Liver (tissue), 9 donors: ENCODE results near the gene RAD51B. TPM values are rescaled to one million over a fixed set of nuclear protein-coding genes. Genes with fewer than 3 reads are reported as not detected.

Source experiments
- DNase-seq: peaks from one replicate; pipeline ENCODE4 v3.0.0-alpha.2; 2017; ENCODE audit warnings: low spot score
- H3K27ac ChIP-seq, 2 donors: one replicate each; pipeline ENCODE4 v1.7.0; 2013; ENCODE audit warnings: inconsistent platforms in 2 of 2, low read length in 2 of 2, control low read depth in 1 of 2, low read depth in 1 of 2, mild to moderate bottlenecking in 1 of 2
- H3K27me3 ChIP-seq, 4 donors: one replicate each; pipeline versions ENCODE4 v1.6.1 to v1.7.0; 2013; ENCODE audit warnings: low read length in 3 of 4, inconsistent platforms in 1 of 4, mild to moderate bottlenecking in 1 of 4, moderate library complexity in 1 of 4; ENCODE audit not compliant: control insufficient read depth in 4 of 4, insufficient read depth in 4 of 4
- H3K36me3 ChIP-seq, 4 donors: one replicate each; pipeline versions ENCODE4 v1.6.1 to v1.7.0; 2013; ENCODE audit warnings: low read length in 3 of 4, mild to moderate bottlenecking in 3 of 4, low read depth in 1 of 4, moderate library complexity in 1 of 4; ENCODE audit not compliant: control insufficient read depth in 4 of 4, insufficient read depth in 3 of 4
- H3K4me1 ChIP-seq, 4 donors: one replicate each; pipeline versions ENCODE4 v1.6.1 to v1.7.0; 2013; ENCODE audit warnings: low read length in 3 of 4, mild to moderate bottlenecking in 3 of 4, moderate library complexity in 1 of 4; ENCODE audit not compliant: control insufficient read depth in 4 of 4, insufficient read depth in 4 of 4
- H3K4me3 ChIP-seq, 3 donors: one replicate each; pipeline versions ENCODE4 v1.6.1 to v1.7.0; 2013; ENCODE audit warnings: low read length in 3 of 3, control low read depth in 1 of 3, low read depth in 1 of 3, mild to moderate bottlenecking in 1 of 3
- H3K9ac ChIP-seq, 2 donors: one replicate each; pipeline ENCODE4 v1.7.0; 2013; ENCODE audit warnings: low read length in 2 of 2, mild to moderate bottlenecking in 2 of 2, moderate library complexity in 2 of 2, control low read depth in 1 of 2, low read depth in 1 of 2
- H3K9me3 ChIP-seq, 4 donors: one replicate each; pipeline versions ENCODE4 v1.6.1 to v1.7.0; 2013; ENCODE audit warnings: low read length in 3 of 4; ENCODE audit not compliant: control insufficient read depth in 4 of 4
- EGR1 ChIP-seq, 2 donors: IDR thresholded peaks; 2 replicates each; pipeline ENCODE4 v1.6.1; 2016 to 2018; ENCODE audit warnings: antibody characterized with exemption in 2 of 2, low read depth in 2 of 2
- FOXA1 ChIP-seq: IDR thresholded peaks from 2 replicates; pipeline ENCODE4 v1.6.1; 2016; ENCODE audit warnings: antibody characterized with exemption
- FOXA2 ChIP-seq: IDR thresholded peaks from 2 replicates; pipeline ENCODE4 v1.6.1; 2016; ENCODE audit warnings: antibody characterized with exemption
- GABPA ChIP-seq, 2 donors: IDR thresholded peaks in 1 of 2; conservative IDR thresholded peaks in 1 of 2; 2 replicates each; pipeline ENCODE4 v1.6.1; 2016; ENCODE audit warnings: antibody characterized with exemption in 2 of 2, mild to moderate bottlenecking in 1 of 2, moderate library complexity in 1 of 2
- HNF4A ChIP-seq, 2 donors: conservative IDR thresholded peaks; 2 replicates each; pipeline ENCODE4 v1.6.1; 2016; ENCODE audit warnings: antibody characterized with exemption in 2 of 2, mild to moderate bottlenecking in 2 of 2
- HNF4G ChIP-seq: IDR thresholded peaks from 2 replicates; pipeline ENCODE4 v1.6.1; 2016; ENCODE audit warnings: antibody characterized with exemption
- JUND ChIP-seq, 2 donors: IDR thresholded peaks; 2 replicates each; pipeline ENCODE4 v1.6.1; 2016; ENCODE audit warnings: antibody characterized with exemption in 2 of 2
- NR2F2 ChIP-seq: IDR thresholded peaks from 2 replicates; pipeline ENCODE4 v1.6.1; 2016; ENCODE audit warnings: antibody characterized with exemption
- RAD21 ChIP-seq, 2 donors: IDR thresholded peaks; 2 replicates each; pipeline ENCODE4 v1.6.1; 2016; ENCODE audit warnings: antibody characterized with exemption in 2 of 2, mild to moderate bottlenecking in 2 of 2
- RXRA ChIP-seq, 2 donors: IDR thresholded peaks; 2 replicates each; pipeline ENCODE4 v1.6.1; 2017 to 2018; ENCODE audit warnings: antibody characterized with exemption in 2 of 2, mild to moderate bottlenecking in 1 of 2
- SP1 ChIP-seq: IDR thresholded peaks from 2 replicates; pipeline ENCODE4 v1.6.1; 2018; ENCODE audit warnings: antibody characterized with exemption, mild to moderate bottlenecking
- TAF1 ChIP-seq: conservative IDR thresholded peaks from 2 replicates; pipeline ENCODE4 v1.6.1; 2016; ENCODE audit warnings: antibody characterized with exemption, mild to moderate bottlenecking
- YY1 ChIP-seq: IDR thresholded peaks from 2 replicates; pipeline ENCODE4 v1.6.1; 2016; ENCODE audit warnings: antibody characterized with exemption, mild to moderate bottlenecking
- WGBS: extraction: QIAGEN DNeasy Blood & Tissue Kit; methylation state at CpG from one replicate; pipeline ENCODE4 v1.1.7; 2013; 5-methylcytosine and 5-hydroxymethylcytosine counted together
- polyA plus RNA-seq, 2 donors: library from polyadenylated mRNA; stranded (reverse) in 1 of 2; unstranded in 1 of 2; fragments of 200-250 nt in 1 of 2; fragments of >200 nt in 1 of 2; fragmentation: Nextera tagmentation in 1 of 2; extraction: Ambion mirVana in 1 of 2; gene quantifications; one replicate each; pipeline versions ENCODE4 v1.2.1 to v1.2.3, GENCODE V29; 2013 to 2015
- total RNA-seq, 2 donors: library from RNA; depleted of rRNA; stranded (reverse); fragments of >200 nt; gene quantifications; one replicate each; pipeline ENCODE4 v1.2.3, GENCODE V29; 2014
- TF ChIP-seq, protein P1 (sequence below): IDR thresholded peaks from 2 replicates; pipeline ENCODE4 v1.6.1; 2016; ENCODE audit warnings: antibody characterized with exemption
- TF ChIP-seq, protein P2 (sequence below): IDR thresholded peaks from 2 replicates; pipeline ENCODE4 v1.6.1; 2016; ENCODE audit warnings: antibody characterized with exemption
- TF ChIP-seq, protein P3 (sequence below): IDR thresholded peaks from 2 replicates; pipeline ENCODE4 v1.6.1; 2016; ENCODE audit warnings: antibody characterized with exemption
- TF ChIP-seq, protein P4 (sequence below): IDR thresholded peaks from 2 replicates; pipeline ENCODE4 v1.6.1; 2016; ENCODE audit warnings: antibody characterized with exemption, mild to moderate bottlenecking
- TF ChIP-seq, protein P5 (sequence below): fragments of 150-350 bp; IDR thresholded peaks from 2 replicates; pipeline ENCODE4 v1.5.1; 2017; ENCODE audit warnings: improper control_type of control experiment, low read depth, low read length; ENCODE audit not compliant: missing input control
- donor health status: healthy.
- donor health status: healthy.
- donor health status: healthy.
- donor health status: healthy.
- donor health status: healthy.

Gene RAD51B
- total and polyA plus RNA-seq, 4 donors: 0.81 to 12.9 (median 2.4) TPM

DNA sequence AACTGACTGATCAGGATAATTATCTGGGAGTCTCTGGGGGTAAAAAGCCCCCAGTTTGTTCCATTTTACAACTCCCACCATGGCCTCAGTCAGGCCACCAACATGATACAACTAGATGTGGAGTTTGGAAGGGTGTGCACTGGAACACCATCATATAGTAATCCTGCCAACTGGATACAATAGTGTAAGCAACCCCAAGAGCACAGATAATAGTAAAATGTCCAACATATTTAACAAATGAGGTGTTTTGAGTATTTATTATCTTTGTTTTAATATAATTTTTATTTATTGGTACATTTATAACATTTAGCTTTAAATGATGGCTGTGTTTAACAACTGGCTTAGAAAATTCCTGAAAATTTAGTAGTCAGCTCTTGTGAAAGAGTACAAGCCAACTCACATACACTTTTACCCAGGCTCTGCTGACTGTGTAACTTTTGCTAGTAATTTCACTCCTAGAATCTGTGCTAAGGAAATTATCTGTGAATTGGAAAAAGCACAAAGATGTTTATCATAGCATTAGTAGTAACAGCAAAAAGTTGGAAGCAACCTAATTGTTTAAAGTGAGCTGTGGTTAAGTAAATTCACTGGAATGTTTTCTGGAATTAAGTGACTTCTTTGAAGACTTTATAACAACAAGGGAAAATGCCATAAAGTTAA is 196.8 kb downstream of the RAD51B start:
- Histone ChIP-seq H3K9me3 (no peaks in the 10 kb centered on the region), H3K27me3 (no peaks in the 10 kb centered on the region), H3K9ac (no peak overlapping the region), H3K27ac (no peak overlapping the region), H3K36me3 (no peaks in the 10 kb centered on the region), H3K4me1 (peaks cover 0 to 11% (median 4%) of the 10 kb centered on the region in 4 donors), H3K4me3 (no peak overlapping the region)
- no peak for DNase-seq
- TF ChIP-seq, protein P1, sequence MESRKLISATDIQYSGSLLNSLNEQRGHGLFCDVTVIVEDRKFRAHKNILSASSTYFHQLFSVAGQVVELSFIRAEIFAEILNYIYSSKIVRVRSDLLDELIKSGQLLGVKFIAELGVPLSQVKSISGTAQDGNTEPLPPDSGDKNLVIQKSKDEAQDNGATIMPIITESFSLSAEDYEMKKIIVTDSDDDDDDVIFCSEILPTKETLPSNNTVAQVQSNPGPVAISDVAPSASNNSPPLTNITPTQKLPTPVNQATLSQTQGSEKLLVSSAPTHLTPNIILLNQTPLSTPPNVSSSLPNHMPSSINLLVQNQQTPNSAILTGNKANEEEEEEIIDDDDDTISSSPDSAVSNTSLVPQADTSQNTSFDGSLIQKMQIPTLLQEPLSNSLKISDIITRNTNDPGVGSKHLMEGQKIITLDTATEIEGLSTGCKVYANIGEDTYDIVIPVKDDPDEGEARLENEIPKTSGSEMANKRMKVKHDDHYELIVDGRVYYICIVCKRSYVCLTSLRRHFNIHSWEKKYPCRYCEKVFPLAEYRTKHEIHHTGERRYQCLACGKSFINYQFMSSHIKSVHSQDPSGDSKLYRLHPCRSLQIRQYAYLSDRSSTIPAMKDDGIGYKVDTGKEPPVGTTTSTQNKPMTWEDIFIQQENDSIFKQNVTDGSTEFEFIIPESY: no peak
- TF ChIP-seq, protein P2, sequence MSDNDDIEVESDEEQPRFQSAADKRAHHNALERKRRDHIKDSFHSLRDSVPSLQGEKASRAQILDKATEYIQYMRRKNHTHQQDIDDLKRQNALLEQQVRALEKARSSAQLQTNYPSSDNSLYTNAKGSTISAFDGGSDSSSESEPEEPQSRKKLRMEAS: no peak
- no peak for TF ChIP-seq HNF4A (conservative IDR thresholded peaks at IDR 0.05)
- no peak for TF ChIP-seq FOXA2
- TF ChIP-seq JUND (IDR thresholded peaks at IDR 0.05): no peak
- TF ChIP-seq NR2F2: no peak
- TF ChIP-seq YY1: no peak
- no peak for TF ChIP-seq FOXA1
- TF ChIP-seq RXRA (IDR thresholded peaks at IDR 0.05): no peak
- no peak for TF ChIP-seq SP1

DNA sequence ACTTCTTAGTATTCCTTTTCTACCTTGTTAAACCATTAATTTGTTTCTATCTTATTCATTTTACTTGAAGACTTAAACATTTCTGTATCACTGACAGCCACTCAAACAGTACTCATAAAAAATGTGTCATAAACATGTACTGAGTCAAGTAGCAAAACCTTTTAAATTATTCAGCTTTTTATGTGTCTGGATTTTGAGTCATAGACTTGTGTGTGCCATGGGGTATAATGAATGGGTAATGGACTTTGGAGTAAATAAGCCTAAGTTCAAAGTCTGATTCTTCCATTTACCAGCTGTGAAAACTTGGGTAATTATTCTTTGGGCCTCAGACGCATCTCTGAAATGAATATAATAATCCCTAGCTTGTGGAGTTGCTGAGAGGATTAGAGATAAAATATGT is 199.0 kb downstream of the RAD51B start:
- H3K4me1 ChIP-seq: peaks cover 0 to 5% (median 0%) of the 10 kb centered on the region in 4 donors
- H3K36me3 ChIP-seq: no peaks in the 10 kb centered on the region
- no peaks in the 10 kb centered on the region for H3K9me3 ChIP-seq
- DNase-seq: no peak
- H3K27ac ChIP-seq: no peak overlapping the region
- H3K27me3 ChIP-seq: no peaks in the 10 kb centered on the region
- WGBS: 32% methylated on average over 1 of the region's 1 CpG
- no peak overlapping the region for H3K4me3 ChIP-seq
- no peak for TF ChIP-seq GABPA (IDR thresholded peaks at IDR 0.05 in 1 of 2, conservative IDR thresholded peaks at IDR 0.05 in 1 of 2)
- TF ChIP-seq EGR1 (IDR thresholded peaks at IDR 0.05; ENCODE audit: low read depth in 2 of 2): no peak
- peak; percentile 48 for TF ChIP-seq YY1
- TF ChIP-seq, protein P3, sequence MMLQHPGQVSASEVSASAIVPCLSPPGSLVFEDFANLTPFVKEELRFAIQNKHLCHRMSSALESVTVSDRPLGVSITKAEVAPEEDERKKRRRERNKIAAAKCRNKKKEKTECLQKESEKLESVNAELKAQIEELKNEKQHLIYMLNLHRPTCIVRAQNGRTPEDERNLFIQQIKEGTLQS: peak; percentile 14
- TF ChIP-seq HNF4G: peak; percentile 88
- TF ChIP-seq JUND (IDR thresholded peaks at IDR 0.05): peak; percentile 26 to 54
- TF ChIP-seq TAF1: no peak
- TF ChIP-seq RXRA (IDR thresholded peaks at IDR 0.05): peak; percentile 36
- TF ChIP-seq SP1: peak; percentile 93
- TF ChIP-seq, protein P4, sequence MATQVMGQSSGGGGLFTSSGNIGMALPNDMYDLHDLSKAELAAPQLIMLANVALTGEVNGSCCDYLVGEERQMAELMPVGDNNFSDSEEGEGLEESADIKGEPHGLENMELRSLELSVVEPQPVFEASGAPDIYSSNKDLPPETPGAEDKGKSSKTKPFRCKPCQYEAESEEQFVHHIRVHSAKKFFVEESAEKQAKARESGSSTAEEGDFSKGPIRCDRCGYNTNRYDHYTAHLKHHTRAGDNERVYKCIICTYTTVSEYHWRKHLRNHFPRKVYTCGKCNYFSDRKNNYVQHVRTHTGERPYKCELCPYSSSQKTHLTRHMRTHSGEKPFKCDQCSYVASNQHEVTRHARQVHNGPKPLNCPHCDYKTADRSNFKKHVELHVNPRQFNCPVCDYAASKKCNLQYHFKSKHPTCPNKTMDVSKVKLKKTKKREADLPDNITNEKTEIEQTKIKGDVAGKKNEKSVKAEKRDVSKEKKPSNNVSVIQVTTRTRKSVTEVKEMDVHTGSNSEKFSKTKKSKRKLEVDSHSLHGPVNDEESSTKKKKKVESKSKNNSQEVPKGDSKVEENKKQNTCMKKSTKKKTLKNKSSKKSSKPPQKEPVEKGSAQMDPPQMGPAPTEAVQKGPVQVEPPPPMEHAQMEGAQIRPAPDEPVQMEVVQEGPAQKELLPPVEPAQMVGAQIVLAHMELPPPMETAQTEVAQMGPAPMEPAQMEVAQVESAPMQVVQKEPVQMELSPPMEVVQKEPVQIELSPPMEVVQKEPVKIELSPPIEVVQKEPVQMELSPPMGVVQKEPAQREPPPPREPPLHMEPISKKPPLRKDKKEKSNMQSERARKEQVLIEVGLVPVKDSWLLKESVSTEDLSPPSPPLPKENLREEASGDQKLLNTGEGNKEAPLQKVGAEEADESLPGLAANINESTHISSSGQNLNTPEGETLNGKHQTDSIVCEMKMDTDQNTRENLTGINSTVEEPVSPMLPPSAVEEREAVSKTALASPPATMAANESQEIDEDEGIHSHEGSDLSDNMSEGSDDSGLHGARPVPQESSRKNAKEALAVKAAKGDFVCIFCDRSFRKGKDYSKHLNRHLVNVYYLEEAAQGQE: no peak
- TF ChIP-seq, protein P1: no peak
- TF ChIP-seq, protein P5, sequence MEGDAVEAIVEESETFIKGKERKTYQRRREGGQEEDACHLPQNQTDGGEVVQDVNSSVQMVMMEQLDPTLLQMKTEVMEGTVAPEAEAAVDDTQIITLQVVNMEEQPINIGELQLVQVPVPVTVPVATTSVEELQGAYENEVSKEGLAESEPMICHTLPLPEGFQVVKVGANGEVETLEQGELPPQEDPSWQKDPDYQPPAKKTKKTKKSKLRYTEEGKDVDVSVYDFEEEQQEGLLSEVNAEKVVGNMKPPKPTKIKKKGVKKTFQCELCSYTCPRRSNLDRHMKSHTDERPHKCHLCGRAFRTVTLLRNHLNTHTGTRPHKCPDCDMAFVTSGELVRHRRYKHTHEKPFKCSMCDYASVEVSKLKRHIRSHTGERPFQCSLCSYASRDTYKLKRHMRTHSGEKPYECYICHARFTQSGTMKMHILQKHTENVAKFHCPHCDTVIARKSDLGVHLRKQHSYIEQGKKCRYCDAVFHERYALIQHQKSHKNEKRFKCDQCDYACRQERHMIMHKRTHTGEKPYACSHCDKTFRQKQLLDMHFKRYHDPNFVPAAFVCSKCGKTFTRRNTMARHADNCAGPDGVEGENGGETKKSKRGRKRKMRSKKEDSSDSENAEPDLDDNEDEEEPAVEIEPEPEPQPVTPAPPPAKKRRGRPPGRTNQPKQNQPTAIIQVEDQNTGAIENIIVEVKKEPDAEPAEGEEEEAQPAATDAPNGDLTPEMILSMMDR: no peak
- TF ChIP-seq NR2F2: no peak
- TF ChIP-seq FOXA1: no peak
- peak; percentile 95 to 99 for TF ChIP-seq HNF4A (conservative IDR thresholded peaks at IDR 0.05)
- TF ChIP-seq RAD21 (IDR thresholded peaks at IDR 0.05): peak in 1 of 2 donors; percentile 25
- TF ChIP-seq, protein P2: no peak
- no peak for TF ChIP-seq FOXA2
- no peak overlapping the region for H3K9ac ChIP-seq
